ENCODE results near the gene MECP2. TPM values are rescaled to one million over a fixed set of nuclear protein-coding genes. Genes with fewer than 3 reads are reported as not detected.
"Not testable (repeated sequence)": the region's sequence is repeated elsewhere in the genome, so short reads cannot be mapped to it uniquely, and the experiment has no call there.

Gene MECP2
- total RNA-seq, 4 donors from 2014 or later: 19.7 to 76.0 (median 33.9) TPM

DNA sequence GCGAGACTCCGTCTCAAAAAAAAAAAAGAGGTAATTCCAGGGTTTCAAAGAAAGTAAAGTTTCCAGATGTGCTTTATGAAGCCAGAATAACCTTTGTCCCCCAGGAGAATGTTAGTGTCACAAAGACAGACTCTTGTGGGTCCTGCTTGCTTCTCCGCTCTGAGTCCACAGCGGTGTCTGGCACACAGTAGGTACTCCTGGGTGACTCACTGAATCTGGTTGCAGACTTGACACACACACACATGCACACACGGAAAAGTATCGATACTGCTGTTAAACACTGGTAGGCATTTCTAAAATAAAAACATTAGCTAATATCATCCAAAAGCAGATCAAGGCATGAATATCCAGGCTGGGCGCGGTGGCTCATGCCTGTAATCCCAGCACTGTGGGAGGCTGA, 102.0 kb downstream of the MECP2 start:
- 90% methylated on average over 8 of the region's 8 CpGs for WGBS
- no peak for DNase-seq (ENCODE audit: low spot score in 2 of 2)
- no peak overlapping the region for H3K4me3 ChIP-seq
- TF ChIP-seq EP300 (IDR thresholded peaks at IDR 0.05) (no peak), POLR2AphosphoS5 (IDR thresholded peaks at IDR 0.05) (no peak), POLR2A (IDR thresholded peaks at IDR 0.05) (no peak)
- TF ChIP-seq, protein P1, sequence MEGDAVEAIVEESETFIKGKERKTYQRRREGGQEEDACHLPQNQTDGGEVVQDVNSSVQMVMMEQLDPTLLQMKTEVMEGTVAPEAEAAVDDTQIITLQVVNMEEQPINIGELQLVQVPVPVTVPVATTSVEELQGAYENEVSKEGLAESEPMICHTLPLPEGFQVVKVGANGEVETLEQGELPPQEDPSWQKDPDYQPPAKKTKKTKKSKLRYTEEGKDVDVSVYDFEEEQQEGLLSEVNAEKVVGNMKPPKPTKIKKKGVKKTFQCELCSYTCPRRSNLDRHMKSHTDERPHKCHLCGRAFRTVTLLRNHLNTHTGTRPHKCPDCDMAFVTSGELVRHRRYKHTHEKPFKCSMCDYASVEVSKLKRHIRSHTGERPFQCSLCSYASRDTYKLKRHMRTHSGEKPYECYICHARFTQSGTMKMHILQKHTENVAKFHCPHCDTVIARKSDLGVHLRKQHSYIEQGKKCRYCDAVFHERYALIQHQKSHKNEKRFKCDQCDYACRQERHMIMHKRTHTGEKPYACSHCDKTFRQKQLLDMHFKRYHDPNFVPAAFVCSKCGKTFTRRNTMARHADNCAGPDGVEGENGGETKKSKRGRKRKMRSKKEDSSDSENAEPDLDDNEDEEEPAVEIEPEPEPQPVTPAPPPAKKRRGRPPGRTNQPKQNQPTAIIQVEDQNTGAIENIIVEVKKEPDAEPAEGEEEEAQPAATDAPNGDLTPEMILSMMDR (IDR thresholded peaks at IDR 0.05): no peak
- peaks cover 8% of the 10 kb centered on the region for H3K4me1 ChIP-seq
- H3K27me3 ChIP-seq: no peaks in the 10 kb centered on the region
- no peak overlapping the region for H3K27ac ChIP-seq
- no peaks in the 10 kb centered on the region for H3K9me3 ChIP-seq
- no peaks in the 10 kb centered on the region for H3K36me3 ChIP-seq

DNA sequence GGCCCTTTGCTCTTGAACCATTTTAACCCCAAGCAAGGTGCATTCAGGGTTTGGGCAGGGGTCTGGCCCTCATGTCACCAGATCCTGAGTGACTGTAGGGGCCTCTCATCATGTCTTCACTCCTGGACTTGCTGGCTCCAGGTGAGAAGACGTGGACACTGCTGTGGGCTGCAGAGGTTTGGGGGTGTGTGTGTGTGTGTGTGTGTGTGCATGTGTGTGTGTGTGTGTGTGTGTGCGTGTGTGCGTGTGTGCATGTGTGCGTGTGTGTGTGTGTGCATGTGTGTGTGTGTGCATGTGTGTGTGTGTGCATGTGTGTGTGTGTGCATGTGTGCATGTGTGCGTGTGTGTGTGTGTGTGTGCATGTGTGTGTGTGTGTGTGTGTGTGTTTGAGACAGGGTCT, 103.1 kb downstream of the MECP2 start:
- 47% methylated on average over 5 of the region's 5 CpGs for WGBS
- DNase-seq (ENCODE audit: low spot score in 2 of 2); H3K4me3 ChIP-seq; H3K36me3 ChIP-seq; H3K27me3 ChIP-seq; H3K27ac ChIP-seq; H3K9me3 ChIP-seq; H3K4me1 ChIP-seq: not testable (repeated sequence)

DNA sequence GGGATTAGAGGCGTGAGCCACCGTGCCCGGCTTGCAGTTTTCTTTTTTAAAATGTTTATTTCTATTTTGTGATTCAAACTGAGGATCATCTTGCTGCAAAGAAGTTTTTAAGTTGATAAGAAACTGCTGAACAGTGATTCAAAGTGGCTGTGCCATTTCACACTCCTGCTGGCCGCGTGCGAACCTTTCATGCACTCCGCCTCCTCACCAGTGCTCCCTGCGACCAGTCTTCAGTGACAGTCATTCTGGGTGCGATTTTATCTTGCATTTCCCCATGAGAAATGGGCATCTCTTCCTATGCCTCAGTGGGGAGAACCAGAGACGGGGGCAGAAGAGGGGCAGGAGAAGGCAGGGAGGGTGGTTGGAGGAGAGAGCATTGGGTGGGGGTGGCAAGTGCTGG, 103.5 kb downstream of the MECP2 start:
- no peaks in the 10 kb centered on the region for H3K4me1 ChIP-seq
- H3K36me3 ChIP-seq: no peaks in the 10 kb centered on the region
- H3K27me3 ChIP-seq: no peaks in the 10 kb centered on the region
- no peak overlapping the region for H3K4me3 ChIP-seq
- H3K27ac ChIP-seq: no peak overlapping the region
- WGBS: 85% methylated on average over 10 of the region's 10 CpGs
- DNase-seq (ENCODE audit: low spot score in 2 of 2): no peak
- TF ChIP-seq POLR2A (IDR thresholded peaks at IDR 0.05) (no peak), POLR2AphosphoS5 (IDR thresholded peaks at IDR 0.05) (no peak), EP300 (IDR thresholded peaks at IDR 0.05) (no peak)
- TF ChIP-seq, protein P1 (IDR thresholded peaks at IDR 0.05): no peak
- H3K9me3 ChIP-seq: no peaks in the 10 kb centered on the region

DNA sequence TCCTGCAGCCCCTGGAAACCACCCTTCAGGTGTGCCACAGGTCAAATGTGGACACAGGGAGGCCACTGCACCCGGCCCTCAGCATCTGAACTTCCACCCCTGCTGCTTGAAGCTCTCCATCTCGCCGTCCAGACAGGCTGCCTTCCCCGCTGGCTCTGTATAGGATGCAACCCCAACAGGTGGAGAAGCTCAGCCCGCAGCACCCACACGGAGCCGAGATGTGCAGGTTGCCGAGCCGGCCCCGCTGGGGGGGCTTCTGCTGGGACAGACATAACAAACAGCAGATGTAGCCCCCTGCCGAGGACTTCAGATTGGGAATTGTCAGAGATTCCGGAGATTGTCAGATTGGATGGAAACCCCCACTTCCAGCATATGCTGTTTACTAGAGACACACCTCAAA, 104.4 kb downstream of the MECP2 start:
- Histone ChIP-seq H3K4me1 (no peaks in the 10 kb centered on the region), H3K4me3 (no peak overlapping the region), H3K36me3 (no peaks in the 10 kb centered on the region), H3K9me3 (no peaks in the 10 kb centered on the region), H3K27me3 (no peaks in the 10 kb centered on the region), H3K27ac (no peak overlapping the region)
- 85% methylated on average over 11 of the region's 12 CpGs for WGBS
- TF ChIP-seq, protein P1 (IDR thresholded peaks at IDR 0.05): no peak
- TF ChIP-seq EP300 (IDR thresholded peaks at IDR 0.05): no peak
- TF ChIP-seq POLR2A (IDR thresholded peaks at IDR 0.05): no peak
- TF ChIP-seq POLR2AphosphoS5 (IDR thresholded peaks at IDR 0.05): no peak
- no peak for DNase-seq (ENCODE audit: low spot score in 2 of 2)

DNA sequence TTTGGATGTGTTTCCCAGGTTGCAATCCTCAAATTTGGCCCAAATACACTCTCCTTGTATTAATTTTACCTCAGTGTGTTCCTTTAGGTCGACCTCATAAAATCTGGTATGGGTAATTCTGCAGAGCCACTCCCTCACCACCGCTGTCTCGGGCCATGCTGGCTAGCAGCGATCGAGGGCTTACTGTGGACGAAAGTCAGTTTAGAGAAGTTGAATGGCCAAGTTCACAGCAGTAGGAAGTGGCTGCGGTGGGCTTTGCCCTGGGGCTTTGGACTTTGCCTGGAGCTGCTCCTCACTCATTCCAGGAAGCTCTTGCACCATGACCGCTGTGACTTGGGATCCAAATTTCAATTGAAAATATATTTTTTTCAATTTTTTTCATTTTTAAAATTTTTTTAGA, 105.3 kb downstream of the MECP2 start:
- H3K36me3 ChIP-seq: no peaks in the 10 kb centered on the region
- H3K4me1 ChIP-seq: no peaks in the 10 kb centered on the region
- WGBS: 88% methylated on average over 8 of the region's 8 CpGs
- TF ChIP-seq POLR2AphosphoS5 (IDR thresholded peaks at IDR 0.05): no peak
- no peak overlapping the region for H3K4me3 ChIP-seq
- H3K27me3 ChIP-seq: no peaks in the 10 kb centered on the region
- DNase-seq (ENCODE audit: low spot score in 2 of 2): no peak
- H3K9me3 ChIP-seq: no peaks in the 10 kb centered on the region
- no peak overlapping the region for H3K27ac ChIP-seq

DNA sequence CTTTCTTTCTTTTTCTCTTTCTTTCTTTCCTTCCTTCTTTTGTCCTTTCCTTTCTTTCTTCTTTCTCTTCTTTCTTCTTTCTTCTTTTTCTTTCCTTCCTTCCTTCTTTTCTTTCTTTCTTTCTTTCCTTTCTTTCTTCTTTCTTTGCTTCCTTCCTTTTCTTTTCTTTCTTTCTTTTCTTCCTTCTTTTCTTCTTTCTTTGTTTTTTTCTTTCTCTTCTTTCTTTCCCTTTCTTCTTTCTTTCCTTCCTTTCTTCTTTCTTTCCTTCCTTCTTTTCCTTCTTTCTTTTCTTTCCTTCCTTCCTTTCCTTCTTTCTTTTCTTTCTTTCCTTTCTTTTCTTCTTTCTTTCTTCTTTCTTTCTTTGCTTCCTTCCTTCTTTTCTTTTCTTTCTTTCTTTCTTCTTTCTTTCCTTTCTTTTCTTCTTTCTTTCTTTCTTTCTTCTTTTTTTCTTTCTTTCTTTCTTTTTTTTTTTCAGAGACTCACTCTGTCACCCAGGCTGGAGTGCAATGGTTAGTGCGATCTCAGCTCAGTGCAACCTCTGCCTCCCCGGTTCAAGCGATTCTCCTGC, 106.4 kb downstream of the MECP2 start:
- no peak for DNase-seq (ENCODE audit: low spot score in 2 of 2)
- Histone ChIP-seq H3K4me3 (no peak overlapping the region), H3K4me1 (peaks cover 2% of the 10 kb centered on the region), H3K9me3 (no peaks in the 10 kb centered on the region), H3K27me3 (no peaks in the 10 kb centered on the region), H3K36me3 (no peaks in the 10 kb centered on the region), H3K27ac (no peak overlapping the region)
- TF ChIP-seq POLR2A (IDR thresholded peaks at IDR 0.05) (no peak), EP300 (IDR thresholded peaks at IDR 0.05) (no peak), POLR2AphosphoS5 (IDR thresholded peaks at IDR 0.05) (no peak)
- TF ChIP-seq, protein P1 (IDR thresholded peaks at IDR 0.05): no peak
- WGBS: 95% methylated on average over 3 of the region's 3 CpGs

Data from suprapubic skin (tissue), 4 donors.